Measurements from ENCODE around the gene ZNF879.

Gene ZNF879

GRCh38 chr5:179054876-179055275 lies 31.3 kb downstream of the ZNF879 start:
- no peak for DNase-seq (ENCODE audit: low spot score)
- no peak for TF ChIP-seq CTCF (IDR thresholded peaks at IDR 0.05; ENCODE audit: borderline replicate concordance, control extremely low read depth, extremely low read depth, insufficient read depth, missing control alignments)
- in situ Hi-C loops (cut with MboI; ENCODE audit: low sequenced_read_pairs, unreplicated experiment) = no loop called here

- no peak for TF ChIP-seq CTCF (IDR thresholded peaks at IDR 0.05; ENCODE audit: borderline replicate concordance, control extremely low read depth, extremely low read depth, insufficient read depth, missing control alignments)
- no peak for DNase-seq (ENCODE audit: low spot score)
- in situ Hi-C loops (cut with MboI; ENCODE audit: low sequenced_read_pairs, unreplicated experiment) = no loop called here
These were observed 31.8 kb downstream of the ZNF879 start for GRCh38 chr5:179055436-179055835.

GRCh38 chr5:179055841-179056240 lies 32.2 kb downstream of the ZNF879 start:
- in situ Hi-C loops (cut with MboI; ENCODE audit: low sequenced_read_pairs, unreplicated experiment) = no loop called here
- TF ChIP-seq CTCF (IDR thresholded peaks at IDR 0.05; ENCODE audit: borderline replicate concordance, control extremely low read depth, extremely low read depth, insufficient read depth, missing control alignments) = no peak
- no peak for DNase-seq (ENCODE audit: low spot score)

- in situ Hi-C loops (cut with MboI; ENCODE audit: low sequenced_read_pairs, unreplicated experiment) = no loop called here
- peak; percentile 55 for DNase-seq (ENCODE audit: low spot score)
- no peak for TF ChIP-seq CTCF (IDR thresholded peaks at IDR 0.05; ENCODE audit: borderline replicate concordance, control extremely low read depth, extremely low read depth, insufficient read depth, missing control alignments)
These were observed 36.8 kb downstream of the ZNF879 start, which contains the start of gene ZNF354C for GRCh38 chr5:179060116-179061008. TSS of gene ZNF354C (plus strand) at chr5:179060373. CDS start at chr5:179062069, 1,696 bp downstream.

GRCh38 chr5:179061025-179061424 lies 37.4 kb downstream of the ZNF879 start:
- peak; percentile 6 for DNase-seq (ENCODE audit: low spot score)
- in situ Hi-C loops (cut with MboI; ENCODE audit: low sequenced_read_pairs, unreplicated experiment) = no loop called here
- no peak for TF ChIP-seq CTCF (IDR thresholded peaks at IDR 0.05; ENCODE audit: borderline replicate concordance, control extremely low read depth, extremely low read depth, insufficient read depth, missing control alignments)

- in situ Hi-C loops (cut with MboI; ENCODE audit: low sequenced_read_pairs, unreplicated experiment) = no loop called here
- DNase-seq (ENCODE audit: low spot score) = no peak
These were observed 42.1 kb downstream of the ZNF879 start for GRCh38 chr5:179065703-179066102.

More at GRCh38 chr5:179065703-179066102, 42.1 kb downstream of the ZNF879 start:
- no peak for TF ChIP-seq CTCF (IDR thresholded peaks at IDR 0.05; ENCODE audit: borderline replicate concordance, control extremely low read depth, extremely low read depth, insufficient read depth, missing control alignments)

Measured in GM13976 (cell line).